HuH-7 (cell line): ENCODE data around the gene TSSK6.
"Not testable (repeated sequence)": the region's sequence is repeated elsewhere in the genome, so short reads cannot be mapped to it uniquely, and the experiment has no call there.

Experiments
- DNase-seq: peaks from one replicate; pipeline ENCODE4 v3.0.0; 2011; ENCODE audit warnings: low spot score

Gene TSSK6

DNA sequence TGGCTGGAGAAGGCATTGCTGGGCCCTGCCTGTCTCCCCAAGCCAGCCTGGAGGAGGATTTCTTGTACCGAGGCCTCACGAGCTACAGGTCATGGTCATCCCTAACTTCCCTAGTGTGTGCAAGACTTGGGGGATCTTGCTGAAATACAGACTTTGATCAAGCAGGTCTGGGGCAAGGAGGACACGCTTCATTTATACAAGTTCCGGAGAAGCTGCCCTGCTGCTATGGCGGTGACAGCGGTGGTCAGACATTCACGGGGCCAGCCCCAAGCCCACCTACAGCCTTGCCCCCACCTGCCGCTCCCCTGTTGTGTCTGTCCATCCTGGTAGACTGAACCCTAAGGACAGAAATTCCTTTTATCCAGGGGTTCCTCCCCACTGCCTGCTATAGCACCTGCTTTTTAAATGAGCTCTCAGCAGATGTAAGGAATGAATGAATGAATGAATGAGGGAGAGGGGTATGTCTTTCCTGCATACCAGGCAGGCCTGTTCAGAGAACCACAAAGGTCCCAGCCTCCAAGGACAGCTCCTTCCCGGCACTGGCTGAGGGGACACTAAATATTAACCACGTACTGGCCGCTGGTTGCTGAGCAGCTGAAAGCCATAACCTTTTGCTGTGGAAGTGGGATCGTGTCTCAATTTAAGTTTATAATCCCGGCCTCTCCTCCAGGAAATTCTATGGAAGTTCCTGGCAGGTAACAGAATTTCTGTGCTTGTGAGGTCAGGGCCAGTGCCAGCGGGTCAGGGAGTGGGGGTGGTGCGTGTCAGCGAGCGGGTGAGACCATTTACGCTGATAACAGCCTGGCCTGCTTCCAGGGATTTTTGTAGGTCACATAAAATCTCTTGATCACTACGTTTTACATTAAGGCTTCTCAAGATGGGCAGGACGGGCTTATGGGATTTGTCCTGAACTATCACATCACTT, 27.1 kb downstream of the TSSK6 start:
- DNase-seq, result no peak

DNA sequence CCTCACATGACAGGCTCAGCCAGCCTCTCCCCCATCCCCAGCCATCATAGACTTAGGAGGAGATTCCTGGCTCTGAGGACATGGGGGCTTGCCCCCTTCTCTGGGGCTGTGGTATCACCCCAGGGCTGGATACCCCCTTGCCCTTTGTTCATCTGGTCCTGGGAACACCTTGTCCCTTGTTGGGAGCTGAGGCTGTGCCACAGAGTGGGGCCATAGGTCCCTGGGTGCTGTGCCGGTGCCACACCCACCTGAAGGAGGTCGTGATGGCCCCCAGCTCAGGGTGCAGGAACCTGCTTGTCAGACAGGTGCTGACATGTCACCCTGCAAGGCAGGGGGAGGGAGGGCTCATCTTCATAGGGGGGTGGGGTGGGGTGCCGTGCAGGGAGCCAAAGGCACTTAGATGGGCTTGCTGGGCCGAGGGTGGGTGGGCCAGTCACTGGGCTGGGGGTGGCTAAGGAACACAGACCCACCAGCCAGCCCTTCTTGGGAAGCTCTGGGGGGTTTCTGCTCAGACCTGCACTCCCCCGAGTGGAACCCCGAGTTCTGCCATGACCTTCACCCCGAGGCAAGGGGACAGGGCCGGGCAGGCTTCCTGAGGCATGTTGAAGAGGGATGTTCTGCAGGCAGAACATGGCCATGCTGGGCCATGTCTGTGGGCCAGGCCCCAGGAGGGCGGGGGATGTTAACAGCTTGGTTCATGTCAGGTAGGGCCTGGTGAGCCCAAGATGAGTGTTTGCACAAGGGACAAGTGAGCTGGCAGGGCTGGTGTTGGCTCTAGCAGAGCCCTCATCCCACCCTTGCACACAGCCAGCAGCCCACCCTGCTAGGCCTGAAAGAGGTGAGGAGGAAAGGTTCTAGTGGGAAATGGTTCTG, 28.0 kb downstream of the TSSK6 start:
- no peak for DNase-seq

DNA sequence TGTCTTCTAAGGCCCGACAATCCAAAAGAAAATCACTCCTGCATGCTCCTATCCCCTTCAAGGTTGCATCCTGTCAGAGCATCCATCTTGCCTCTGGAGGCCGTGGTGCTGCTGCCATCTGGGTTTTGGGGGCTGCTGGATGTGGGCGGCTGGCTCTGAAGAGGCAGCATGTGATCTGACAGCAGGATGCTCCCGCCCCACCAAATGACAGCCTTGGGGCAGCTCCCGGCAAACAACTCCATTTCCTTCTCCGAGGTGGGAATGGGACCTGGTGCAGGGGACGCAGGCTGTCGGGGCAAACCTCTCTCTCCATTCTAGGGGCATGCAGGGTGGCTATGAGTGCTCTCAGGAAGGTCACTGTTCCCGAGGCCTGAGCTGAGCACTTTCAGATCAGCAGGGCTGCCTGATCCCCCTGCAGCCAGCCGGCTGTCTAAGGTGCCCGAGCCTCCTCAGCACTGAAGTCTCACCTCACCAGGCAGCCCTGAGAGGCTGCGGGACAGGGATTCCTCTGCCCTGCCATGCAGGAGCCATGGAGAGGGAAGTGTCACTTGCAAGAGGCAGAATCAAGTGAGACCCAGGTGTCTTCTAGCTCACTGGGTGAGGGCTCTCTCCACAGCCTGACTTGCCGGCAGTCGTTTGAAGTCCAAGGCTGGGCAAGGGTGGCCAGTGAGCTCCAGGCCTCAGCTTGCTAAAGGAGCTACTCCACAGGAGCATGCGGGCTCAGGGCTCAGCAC, 28.8 kb downstream of the TSSK6 start:
- DNase-seq, result no peak

DNA sequence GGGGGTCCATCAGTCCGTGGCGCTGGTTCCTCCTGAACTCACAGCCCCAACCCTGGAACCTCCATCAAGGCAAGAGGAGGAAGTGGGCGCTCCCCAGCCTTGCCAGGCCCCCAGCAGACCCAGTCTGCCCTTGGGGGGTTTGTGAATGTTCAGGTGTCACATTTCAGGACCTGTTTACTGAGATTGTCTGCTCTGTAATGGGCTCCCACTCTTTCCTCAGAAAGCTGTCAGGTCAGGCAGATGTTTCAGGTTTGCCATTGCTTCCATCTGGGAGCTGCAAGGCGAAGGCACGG, 29.4 kb downstream of the TSSK6 start:
- DNase-seq, result no peak

DNA sequence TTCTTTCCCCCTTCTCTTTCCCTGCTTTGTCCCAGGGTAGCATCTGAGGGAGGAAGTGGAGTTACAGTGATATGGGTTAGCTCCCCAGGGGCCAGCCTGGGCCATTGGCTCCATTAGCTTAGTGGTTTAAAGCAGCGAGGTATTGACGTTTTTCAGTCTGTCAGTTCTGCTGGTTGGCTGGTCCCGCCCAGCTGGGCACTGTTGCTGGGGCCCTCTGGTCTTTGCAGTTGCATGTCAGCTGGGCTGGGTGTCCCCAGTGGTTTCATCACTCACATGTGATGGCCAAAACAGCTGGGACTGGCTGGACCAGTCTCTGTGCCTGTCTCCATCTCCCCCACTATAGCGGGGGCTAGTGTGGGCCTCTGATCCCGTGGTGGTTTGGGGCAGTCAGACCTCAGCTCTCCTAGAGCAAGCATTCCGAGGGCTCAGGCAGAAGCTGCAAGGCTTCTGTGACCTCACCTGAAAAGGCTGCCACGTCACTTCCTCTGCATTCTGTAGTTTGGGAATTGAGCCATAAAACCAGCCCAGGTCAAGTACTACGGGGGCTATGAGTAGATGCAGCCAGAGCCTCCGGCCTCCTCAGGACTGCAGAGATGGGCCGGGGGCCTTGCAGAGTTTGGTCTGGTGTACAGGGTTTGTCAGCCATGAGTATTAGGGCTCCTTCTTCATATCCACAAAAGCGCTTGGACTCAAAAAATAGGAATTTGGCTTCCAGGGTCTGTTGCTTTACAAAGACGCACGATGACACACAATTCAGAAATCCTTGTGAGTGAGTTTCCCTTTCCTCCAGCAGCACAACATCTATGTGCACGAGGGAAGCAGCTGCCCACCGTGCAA, 30.0 kb downstream of the TSSK6 start:
- no peak for DNase-seq

DNA sequence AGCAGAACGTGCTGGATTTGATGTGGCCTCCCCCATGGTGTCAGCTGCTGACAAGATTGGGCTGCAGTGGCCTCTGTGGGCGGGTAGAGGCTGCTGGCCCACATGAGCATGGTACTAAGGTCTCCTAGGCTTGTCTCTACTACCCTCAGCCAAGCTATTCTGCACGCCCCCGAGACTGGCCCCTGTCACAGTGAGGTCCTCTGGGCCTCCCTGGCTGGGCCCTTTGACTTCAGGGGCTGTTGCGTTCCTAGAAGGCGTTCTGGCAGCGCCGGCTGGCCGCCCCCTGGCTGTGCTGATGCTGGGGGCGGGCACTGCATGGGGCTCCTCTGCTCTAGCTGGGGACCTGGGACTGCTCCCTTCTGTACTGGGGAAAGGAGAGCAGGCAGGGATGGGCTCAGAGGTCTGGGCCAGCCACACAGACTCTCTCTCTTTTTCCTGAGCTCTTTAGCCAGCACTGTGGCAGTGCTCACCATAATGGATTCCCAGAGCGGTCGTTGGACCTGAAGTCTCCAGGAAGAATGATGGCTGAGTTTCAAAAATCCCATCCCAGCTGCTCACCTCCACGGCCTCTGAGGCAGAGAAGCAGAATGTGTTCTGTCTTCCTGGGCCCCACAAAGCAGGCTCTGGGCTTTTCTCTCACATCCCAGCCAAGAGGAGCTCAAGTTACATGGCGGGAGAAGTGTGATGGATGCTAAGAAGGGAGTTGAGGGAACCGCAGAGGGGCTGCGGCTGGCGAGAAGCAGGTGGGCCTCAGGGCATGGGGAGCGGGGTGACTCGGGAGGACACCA, 32.3 kb downstream of the TSSK6 start:
- no peak for DNase-seq

DNA sequence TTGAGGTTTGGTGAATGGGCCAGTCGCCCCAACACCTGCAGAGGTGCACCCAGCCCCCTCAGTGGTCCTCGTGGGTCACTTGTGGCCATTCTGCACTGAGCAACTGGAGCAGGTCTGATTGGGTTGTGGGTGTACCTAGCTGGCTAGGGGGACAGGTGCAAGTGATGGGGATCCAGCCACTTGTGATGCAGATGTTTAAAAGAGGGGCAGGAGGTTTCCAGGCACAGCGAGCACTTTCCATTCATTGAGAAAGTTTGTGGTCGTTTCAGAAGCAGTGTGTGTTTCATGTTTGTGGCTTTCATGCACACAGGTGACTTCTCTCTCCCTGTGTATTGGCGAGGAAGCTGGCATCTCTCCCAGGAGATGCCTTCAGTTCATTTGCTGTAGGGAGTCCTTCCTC, 34.7 kb downstream of the TSSK6 start:
- DNase-seq, result no peak

DNA sequence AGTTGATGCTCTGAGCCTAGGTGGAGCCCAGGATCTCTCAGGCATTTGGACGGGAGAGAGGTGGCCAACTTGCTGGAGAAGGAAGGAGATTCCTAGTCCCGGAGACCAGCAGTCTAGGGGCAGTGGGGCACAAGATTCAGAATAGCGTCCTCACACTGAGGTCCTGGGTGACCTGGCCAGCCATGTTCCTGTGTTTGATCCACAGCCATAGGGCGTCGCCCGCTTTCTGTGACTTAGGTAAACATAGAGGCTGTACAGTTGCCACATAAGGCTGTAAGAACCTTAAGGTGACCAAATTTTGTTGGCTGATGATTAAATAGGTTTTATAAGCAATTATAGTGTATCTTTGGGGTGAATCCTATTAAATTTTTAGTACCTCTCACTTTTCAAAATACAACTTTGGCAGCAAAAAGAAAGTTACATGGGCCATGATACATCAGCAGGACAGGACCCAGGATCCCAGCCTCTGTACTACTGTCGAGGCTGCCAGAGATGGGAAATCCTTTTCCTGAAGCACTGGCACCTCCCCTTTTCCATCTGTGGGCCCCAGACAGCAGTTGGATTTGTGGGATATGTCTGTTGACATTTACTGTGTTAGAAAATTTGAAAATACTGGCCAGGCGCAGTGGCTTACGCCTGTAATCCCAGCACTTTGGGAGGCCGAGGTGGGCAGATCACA, 37.5 kb downstream of the TSSK6 start:
- DNase-seq, result peak; percentile 60

DNA sequence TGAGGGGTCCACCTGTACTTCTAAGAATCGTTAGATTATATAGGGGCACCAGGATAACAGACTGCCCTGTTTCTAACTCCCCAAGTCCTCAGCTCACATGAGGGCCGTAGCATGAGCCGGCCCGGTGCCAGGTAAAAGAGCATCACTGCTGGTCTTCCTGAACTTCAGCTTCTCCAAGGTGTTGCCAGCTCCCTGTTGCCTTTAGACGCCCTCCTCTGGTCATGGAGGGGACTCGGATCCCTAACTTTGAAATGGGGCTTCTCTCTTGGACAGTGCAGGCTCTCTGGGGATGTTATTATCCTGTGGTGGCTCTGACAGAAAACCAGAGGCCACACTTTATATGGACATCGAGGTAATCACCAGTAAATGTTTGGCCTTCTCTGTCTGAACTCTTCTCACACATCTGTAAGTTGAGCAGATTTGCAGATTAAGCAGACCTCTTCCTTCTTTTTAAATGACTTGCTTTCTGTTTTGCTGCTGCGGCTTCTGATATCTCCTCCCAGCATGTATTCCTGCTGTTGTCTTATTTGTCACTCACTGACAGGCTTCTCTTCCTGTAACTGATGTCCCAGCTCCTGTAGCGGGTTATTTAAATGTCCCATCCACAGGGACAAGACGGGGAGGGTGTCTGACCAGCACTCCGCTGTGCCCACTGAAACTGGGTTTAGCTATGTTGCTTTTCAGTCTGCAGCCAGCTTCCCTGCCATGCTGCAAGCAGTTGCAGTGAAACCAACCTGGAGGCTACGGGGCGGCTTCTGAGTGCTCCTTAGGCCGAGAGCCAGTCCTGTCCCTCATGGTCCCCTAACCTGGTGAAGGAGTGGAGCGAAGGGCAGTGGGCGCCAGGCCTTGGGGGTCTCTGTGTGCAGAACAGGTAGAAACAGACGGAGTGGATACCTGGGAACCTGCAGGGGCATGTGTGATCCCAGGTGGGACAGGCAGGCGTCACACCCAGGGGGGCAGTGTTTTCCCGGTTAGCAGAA, 39.2 kb downstream of the TSSK6 start:
- peak; percentile 72 for DNase-seq

DNA sequence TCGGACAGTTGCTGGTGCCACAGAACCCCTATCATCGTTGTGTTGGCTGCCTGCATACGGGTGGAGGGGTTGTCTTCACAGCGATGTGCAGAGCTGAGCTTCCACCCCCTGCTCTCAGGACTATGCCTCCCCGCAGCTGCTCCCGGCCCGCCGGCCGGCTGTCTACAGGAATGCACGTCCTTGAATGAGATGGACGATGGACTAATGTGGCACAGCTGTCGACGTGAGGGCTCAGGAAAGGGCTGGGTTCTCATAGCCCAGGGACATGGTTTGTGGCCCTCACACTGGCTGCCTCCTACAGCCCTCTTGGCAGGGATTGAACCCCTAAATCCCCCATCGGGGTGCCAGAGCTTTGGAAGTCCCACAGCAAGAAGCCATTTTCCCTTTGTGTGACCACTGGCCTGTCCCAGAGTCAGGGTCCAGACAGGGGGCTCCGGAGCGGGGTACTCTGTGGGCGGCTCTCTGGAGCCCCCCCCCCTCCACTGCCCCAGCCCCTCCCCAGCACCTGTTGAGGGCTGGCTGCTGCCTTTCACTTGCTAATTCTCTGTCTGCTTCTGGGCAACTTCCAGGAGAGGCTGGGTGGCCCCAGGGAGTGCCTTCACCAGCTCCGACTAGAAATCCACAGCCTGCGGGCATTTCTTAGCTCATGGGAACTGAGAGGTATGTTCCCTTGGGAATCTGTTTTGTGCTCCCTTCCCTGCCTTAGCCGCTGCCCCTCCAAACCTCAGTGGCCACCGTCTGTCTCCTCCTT, 40.2 kb downstream of the TSSK6 start:
- DNase-seq, result no peak

DNA sequence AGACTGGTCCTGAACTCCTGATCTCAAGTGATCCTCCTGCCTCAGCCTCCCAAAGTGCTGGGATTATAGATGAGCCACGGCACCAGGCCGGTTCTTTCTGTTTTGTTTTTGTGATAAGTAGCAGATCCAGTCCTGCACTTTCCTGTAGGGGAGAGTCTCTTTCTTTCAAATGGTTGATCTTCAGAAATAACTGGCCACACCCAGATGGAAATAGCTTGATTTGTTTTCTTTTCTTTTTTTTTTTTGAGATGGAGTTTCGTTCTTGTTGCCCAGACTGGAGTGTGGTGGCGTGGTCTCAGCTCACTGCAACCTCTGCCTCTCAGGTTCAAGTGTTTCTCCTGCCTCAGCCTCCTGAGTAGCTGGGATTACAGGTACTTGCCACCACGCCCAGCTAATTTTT, 43.2 kb downstream of the TSSK6 start:
- not testable (repeated sequence) for DNase-seq

DNA sequence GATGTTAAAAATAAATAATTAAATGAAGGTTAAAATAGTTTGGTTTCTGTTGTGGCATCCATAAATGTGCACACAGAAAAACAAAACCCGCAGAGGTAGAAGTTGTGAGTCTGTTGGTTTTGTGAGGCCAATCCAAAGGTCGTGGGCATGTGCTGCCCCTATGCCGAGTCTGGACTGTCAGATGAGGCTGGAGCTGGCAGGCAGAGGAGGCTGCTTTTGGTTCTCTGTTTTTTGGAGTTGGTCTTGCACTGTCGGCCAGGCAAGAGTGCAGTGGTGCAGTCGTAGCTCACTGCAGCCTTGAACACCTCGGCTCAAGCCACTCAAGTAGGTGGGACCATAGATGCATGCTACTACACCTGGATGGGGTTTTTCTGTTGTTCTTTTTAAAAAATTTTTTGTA, 43.7 kb downstream of the TSSK6 start:
- DNase-seq, result no peak

DNA sequence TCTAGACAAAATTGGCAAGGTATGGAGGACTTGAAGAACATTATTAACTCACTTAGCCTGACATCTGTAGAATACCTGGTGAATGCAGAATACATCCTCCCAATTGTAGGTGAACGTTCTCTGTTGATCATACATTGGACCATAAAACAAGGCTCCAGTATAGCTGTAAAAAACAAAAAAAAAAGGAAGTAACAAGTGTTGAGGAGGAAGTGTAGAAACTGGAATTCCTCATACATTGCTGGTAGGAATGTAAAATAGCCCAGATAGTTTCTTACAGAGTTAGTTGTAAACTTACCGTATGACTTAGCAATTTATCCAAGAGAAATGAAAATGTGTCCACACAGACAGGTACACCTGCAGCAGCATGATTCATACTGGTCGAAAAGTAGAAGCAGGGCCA, 44.8 kb downstream of the TSSK6 start:
- DNase-seq, result no peak

DNA sequence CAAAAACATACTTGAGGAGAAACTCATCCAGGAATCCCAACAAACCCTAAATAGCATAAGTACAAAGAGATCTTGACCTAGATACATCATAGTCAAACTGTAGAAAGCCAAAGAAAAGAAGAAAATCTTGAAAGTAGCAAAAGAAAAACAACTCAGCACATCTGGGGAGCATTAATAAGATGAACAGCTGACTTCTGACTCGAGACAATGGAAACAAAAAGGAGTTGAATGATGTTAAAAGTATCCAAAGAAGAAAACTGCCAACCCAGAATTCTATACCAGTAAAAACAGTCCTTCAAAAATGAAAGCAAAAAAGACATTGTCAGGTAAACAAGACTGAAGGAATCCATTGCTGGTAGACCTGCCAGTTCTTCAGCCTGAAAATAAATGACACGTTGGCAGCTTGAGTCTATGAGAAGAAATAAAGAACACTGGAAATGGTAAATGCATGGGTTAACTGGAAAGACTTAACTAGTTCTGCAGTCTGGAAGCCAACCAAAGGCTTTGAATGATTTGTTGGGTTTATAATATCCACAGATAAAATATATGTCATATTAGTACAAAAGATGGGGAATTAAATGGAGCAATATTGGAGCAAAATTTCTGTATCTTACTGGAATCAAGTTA, 46.8 kb downstream of the TSSK6 start:
- DNase-seq, result no peak

DNA sequence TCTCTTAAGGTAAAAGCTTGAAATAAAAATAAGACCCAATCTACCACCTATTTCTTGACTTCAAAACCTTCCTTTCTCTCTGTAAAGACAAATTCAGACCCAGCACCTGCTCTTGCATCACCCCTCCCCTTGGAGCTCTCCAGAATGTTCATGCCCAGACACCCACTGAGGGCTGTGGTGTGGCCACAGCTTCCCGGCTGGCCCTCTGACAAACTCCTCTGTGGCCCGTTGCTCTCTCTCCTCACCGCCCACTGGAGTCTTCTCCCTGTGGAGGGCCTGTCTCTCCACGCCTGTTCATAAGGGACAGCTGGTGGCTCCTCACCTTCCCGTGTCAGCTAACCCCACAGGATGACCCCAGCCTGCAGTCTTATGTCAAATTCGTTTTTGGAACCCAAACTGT, 49.1 kb downstream of the TSSK6 start:
- DNase-seq, result no peak

DNA sequence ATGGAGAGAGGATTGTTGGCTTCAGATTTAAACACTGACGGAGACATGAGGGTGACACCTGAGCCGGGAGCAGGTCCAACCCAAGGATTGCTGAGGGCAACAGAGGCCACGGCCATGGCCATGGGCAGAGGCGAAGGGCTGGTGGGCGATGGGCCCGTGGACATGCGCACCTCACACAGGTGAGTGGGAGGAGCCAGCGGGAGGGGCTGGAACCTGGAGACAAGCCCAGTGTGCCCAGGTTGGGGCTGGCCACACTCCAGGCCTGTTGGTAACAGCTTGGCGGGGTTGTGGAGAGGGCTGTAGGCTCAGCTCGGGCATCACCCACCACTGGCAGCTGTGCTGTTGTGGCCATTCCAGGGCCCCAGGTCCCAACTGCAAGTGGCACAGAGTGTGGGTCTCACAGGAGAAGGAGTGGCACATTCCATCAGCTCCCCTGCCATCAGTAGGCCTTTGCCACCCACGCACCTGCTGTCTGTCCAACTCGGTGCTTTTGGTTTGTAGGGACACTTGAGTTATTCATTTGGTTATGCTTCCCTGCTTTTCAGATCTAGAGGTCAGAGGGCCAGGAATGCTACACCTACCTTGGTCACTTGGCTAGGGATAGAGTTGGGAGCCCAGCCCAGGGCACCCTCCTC, 49.8 kb downstream of the TSSK6 start:
- no peak for DNase-seq

DNA sequence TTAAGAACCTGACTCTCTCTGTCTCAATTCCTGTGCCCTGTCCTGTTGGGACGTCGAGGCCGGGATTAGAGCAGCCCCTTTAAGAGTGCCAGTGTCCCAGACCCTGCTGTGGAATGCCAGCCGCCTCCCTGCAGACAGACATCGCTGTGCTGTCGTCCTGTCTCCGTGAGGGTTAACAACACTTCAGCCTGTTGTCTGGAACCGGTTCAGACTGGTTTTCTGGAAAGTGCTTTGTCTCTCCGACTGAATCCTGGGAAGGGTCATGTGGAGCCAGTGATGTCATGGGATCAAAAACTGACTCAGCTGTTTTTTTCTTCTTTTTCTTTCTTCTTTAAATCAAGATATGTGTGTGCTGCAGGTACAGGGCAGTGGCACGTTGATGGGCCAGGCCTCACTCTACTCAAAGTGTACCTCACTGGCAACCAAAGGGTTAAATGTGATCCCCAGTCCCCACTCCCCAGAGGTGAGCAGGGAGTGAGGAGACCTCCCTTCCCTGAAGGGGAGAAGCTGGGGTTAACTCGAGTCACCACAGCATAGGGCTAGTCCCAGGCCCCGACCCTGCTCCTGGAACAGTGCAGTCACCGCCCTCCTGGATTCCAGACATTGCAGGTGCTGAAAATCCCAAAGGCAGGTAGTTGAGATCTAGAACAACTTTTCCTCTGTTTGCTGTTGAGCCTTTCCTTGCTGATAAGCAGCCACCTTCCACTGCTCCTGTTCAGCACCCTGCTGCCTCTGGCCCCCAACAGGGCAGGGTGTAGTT, 50.8 kb downstream of the TSSK6 start:
- no peak for DNase-seq
